Mesendoderm (in vitro differentiated cells): ENCODE data around the gene FNIP1.
"Not testable (repeated sequence)": the region's sequence is repeated elsewhere in the genome, so short reads cannot be mapped to it uniquely, and the experiment has no call there.

Source experiments
- DNase-seq: peaks from one replicate; pipeline ENCODE4 v3.0.0; 2013
- H2AK5ac ChIP-seq: 2 replicates; pipeline ENCODE4 v1.6.1; 2013; ENCODE audit warnings: low read length, inconsistent platforms
- H2BK120ac ChIP-seq: 2 replicates; pipeline ENCODE4 v1.6.1; 2013; ENCODE audit warnings: low read depth, mild to moderate bottlenecking, low read length, moderate library complexity, mixed read lengths
- H2BK15ac ChIP-seq: replicated peaks from 2 replicates; pipeline ENCODE4 v1.6.1; 2013; ENCODE audit warnings: low read depth, mild to moderate bottlenecking, moderate library complexity
- H2BK5ac ChIP-seq: 2 replicates; pipeline ENCODE4 v1.6.1; 2013; ENCODE audit warnings: low read length, inconsistent platforms
- H3K18ac ChIP-seq: 2 replicates; pipeline ENCODE4 v1.6.1; 2013; ENCODE audit warnings: mild to moderate bottlenecking, low read length, mixed read lengths
- H3K23ac ChIP-seq: one replicate; pipeline ENCODE4 v1.6.1; 2013; ENCODE audit warnings: low read length
- H3K27ac ChIP-seq: 2 replicates; pipeline ENCODE4 v1.5.1; 2013; ENCODE audit warnings: low read depth, mild to moderate bottlenecking, inconsistent platforms, low read length, moderate library complexity
- H3K27me3 ChIP-seq: 2 replicates; pipeline ENCODE4 v1.6.1; 2013; ENCODE audit warnings: low read length, control low read depth, mild to moderate bottlenecking, inconsistent platforms; ENCODE audit not compliant: insufficient read depth, poor library complexity
- H3K36me3 ChIP-seq: 2 replicates; pipeline ENCODE4 v1.6.1; 2013; ENCODE audit warnings: low read length, inconsistent platforms; ENCODE audit not compliant: control insufficient read depth, insufficient read depth
- H3K4ac ChIP-seq: one replicate; pipeline ENCODE4 v1.6.1; 2013; ENCODE audit warnings: low read depth, mild to moderate bottlenecking, low read length, moderate library complexity
- H3K4me1 ChIP-seq: 2 replicates; pipeline ENCODE4 v1.6.1; 2013; ENCODE audit warnings: low read depth, low read length, inconsistent platforms; ENCODE audit not compliant: control insufficient read depth
- H3K4me2 ChIP-seq: 2 replicates; pipeline ENCODE4 v1.6.1; 2013; ENCODE audit warnings: low read length
- H3K4me3 ChIP-seq: 2 replicates; pipeline ENCODE4 v1.5.1; 2013; ENCODE audit warnings: mild to moderate bottlenecking, low read length
- H3K56ac ChIP-seq: one replicate; pipeline ENCODE4 v1.6.1; 2013; ENCODE audit warnings: low read length
- H3K79me1 ChIP-seq: 2 replicates; pipeline ENCODE4 v1.6.1; 2013; ENCODE audit warnings: low read length, inconsistent platforms
- H3K79me2 ChIP-seq: 2 replicates; pipeline ENCODE4 v1.6.1; 2013; ENCODE audit warnings: mild to moderate bottlenecking, low read length; ENCODE audit not compliant: control insufficient read depth, insufficient read depth
- H3K9ac ChIP-seq: 2 replicates; pipeline ENCODE4 v1.6.1; 2013; ENCODE audit warnings: low read length, inconsistent platforms
- H4K5ac ChIP-seq: one replicate; pipeline ENCODE4 v1.6.1; 2013; ENCODE audit warnings: low read length
- H4K8ac ChIP-seq: one replicate; pipeline ENCODE4 v1.6.1; 2013; ENCODE audit warnings: low read depth, mild to moderate bottlenecking, control low read depth, low read length, moderate library complexity
- WGBS: extraction: QIAGEN DNeasy Blood & Tissue Kit; methylation state at CpG from one replicate; pipeline ENCODE4 v1.1.7; 2013; ENCODE audit warnings: low lambda C conversion rate, missing lambda C conversion rate; ENCODE audit not compliant: insufficient coverage; ENCODE audit errors: extremely low coverage; 5-methylcytosine and 5-hydroxymethylcytosine counted together

Gene FNIP1

DNA sequence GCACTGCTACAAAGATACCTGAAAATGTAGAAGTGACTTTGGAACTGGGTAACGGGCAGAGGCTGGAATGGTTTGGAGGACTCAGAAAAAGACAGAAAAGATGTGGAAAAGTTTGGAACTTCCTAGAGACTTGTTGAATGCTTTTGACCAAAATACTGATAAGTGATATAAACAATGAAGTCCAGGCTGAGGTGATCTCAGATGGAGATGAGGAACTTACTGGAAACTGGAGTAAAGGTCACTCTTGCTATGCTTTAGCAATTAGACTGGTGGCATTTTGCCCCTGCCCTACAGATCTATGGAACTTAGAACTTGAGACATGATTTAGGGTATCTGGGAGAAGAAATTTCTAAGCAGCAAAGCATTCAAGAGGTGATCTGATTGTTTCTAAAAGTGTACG is 203.4 kb downstream of the FNIP1 start:
- H2BK15ac ChIP-seq, H3K9ac ChIP-seq, H3K4me1 ChIP-seq, H2AK5ac ChIP-seq, H2BK5ac ChIP-seq, H3K18ac ChIP-seq, DNase-seq, H3K36me3 ChIP-seq, H3K4me3 ChIP-seq, H3K79me2 ChIP-seq, H3K27ac ChIP-seq, H3K79me1 ChIP-seq, H4K8ac ChIP-seq, H3K4me2 ChIP-seq, H3K23ac ChIP-seq, H4K5ac ChIP-seq, H2BK120ac ChIP-seq, H3K56ac ChIP-seq, H3K4ac ChIP-seq, H3K27me3 ChIP-seq: not testable (repeated sequence)
- no CpG with 5 or more reads among the region's 2 CpGs for WGBS
